IMR-90 (cell line): ENCODE measurements around the gene CDNF. TPM values are rescaled to one million over a fixed set of nuclear protein-coding genes. Genes with fewer than 3 reads are reported as not detected.

ENCODE experiments used
- ATAC-seq: fragments of 200-7000 bp; cut with Tn5 transposase; 2 replicates; pipeline ENCODE4 v1.9.1; 2020; ENCODE audit warnings: low read depth, mild to moderate bottlenecking, moderate library complexity
- BruUV-seq: library from RNA; stranded (reverse); fragments of 400-500 nt; replicated peaks from 2 replicates; lab custom pipeline; 2021; lab: Mats Ljungman, UMichigan
- CTCF ChIA-PET: fragments of 300-600 bp; formaldehyde crosslinking; extraction: SDS; loops from one replicate; lab custom pipeline; 2021; ENCODE audit warnings: antibody characterized with exemption; lab: Yijun Ruan, JAX
- POLR2A ChIA-PET: fragments of 300-600 bp; sonication (Branson Sonifier 250); formaldehyde crosslinking; loops from one replicate; lab custom pipeline; 2022; ENCODE audit warnings: antibody characterized with exemption; ENCODE audit not compliant: unreplicated experiment; lab: Charles Lee
- DNase-seq: peaks from one replicate; pipeline ENCODE4 v3.0.0; 2013
- H2AFZ ChIP-seq: replicated peaks from 2 replicates; pipeline ENCODE3; 2013; ENCODE audit warnings: low read length, mild to moderate bottlenecking; ENCODE audit not compliant: poor library complexity
- H2AK5ac ChIP-seq: 2 replicates; pipeline ENCODE4 v1.6.1; 2013; ENCODE audit warnings: low read depth, low read length, inconsistent platforms
- H2AK9ac ChIP-seq: replicated peaks from 2 replicates; pipeline ENCODE3; 2013; ENCODE audit warnings: mild to moderate bottlenecking, low read depth, low read length, moderate library complexity; ENCODE audit not compliant: poor library complexity
- H2BK120ac ChIP-seq: 2 replicates; pipeline ENCODE4 v1.6.1; 2013; ENCODE audit warnings: low read depth, low read length, inconsistent platforms
- H2BK15ac ChIP-seq: 3 replicates; pipeline ENCODE4 v1.6.1; 2013; ENCODE audit warnings: low read depth, low read length, inconsistent platforms
- H2BK20ac ChIP-seq: 2 replicates; pipeline ENCODE4 v1.6.1; 2013; ENCODE audit warnings: low read depth, mild to moderate bottlenecking, inconsistent platforms, low read length, moderate library complexity
- H2BK5ac ChIP-seq: 2 replicates; pipeline ENCODE4 v1.6.1; 2013; ENCODE audit warnings: mild to moderate bottlenecking, low read depth, low read length, inconsistent platforms; ENCODE audit not compliant: poor library complexity, severe bottlenecking
- H3K14ac ChIP-seq: replicated peaks from 2 replicates; pipeline ENCODE4 v1.6.1; 2013; ENCODE audit warnings: low read depth, low read length, inconsistent platforms
- H3K18ac ChIP-seq: 2 replicates; pipeline ENCODE4 v1.6.1; 2013; ENCODE audit warnings: low read depth, low read length, control low read depth
- H3K23ac ChIP-seq: 2 replicates; pipeline ENCODE4 v1.6.1; 2013; ENCODE audit warnings: low read depth, low read length, inconsistent platforms
- H3K27ac ChIP-seq: 2 replicates; pipeline ENCODE4 v1.5.1; 2013; ENCODE audit warnings: mild to moderate bottlenecking, control low read depth, low read length; ENCODE audit not compliant: insufficient read depth
- H3K27me3 ChIP-seq: 2 replicates; pipeline ENCODE4 v1.6.1; 2013; ENCODE audit warnings: low read length; ENCODE audit not compliant: control insufficient read depth, insufficient read depth
- H3K36me3 ChIP-seq: 2 replicates; pipeline ENCODE4 v1.6.1; 2013; ENCODE audit warnings: low read length, mixed read lengths; ENCODE audit not compliant: control insufficient read depth, insufficient read depth
- H3K4ac ChIP-seq: 2 replicates; pipeline ENCODE4 v1.6.1; 2013; ENCODE audit warnings: low read depth, low read length, inconsistent platforms
- H3K4me1 ChIP-seq: 2 replicates; pipeline ENCODE4 v1.6.1; 2013; ENCODE audit warnings: low read length, mixed read lengths; ENCODE audit not compliant: control insufficient read depth, insufficient read depth
- H3K4me2 ChIP-seq: 2 replicates; pipeline ENCODE4 v1.6.1; 2013; ENCODE audit warnings: low read depth, mild to moderate bottlenecking, control low read depth, low read length, moderate library complexity
- H3K4me3 ChIP-seq: 2 replicates; pipeline ENCODE4 v1.5.1; 2013; ENCODE audit warnings: low read depth, mild to moderate bottlenecking, control low read depth, low read length, moderate library complexity; ENCODE audit not compliant: insufficient read depth
- H3K56ac ChIP-seq: 2 replicates; pipeline ENCODE4 v1.6.1; 2013; ENCODE audit warnings: low read length, inconsistent platforms; ENCODE audit not compliant: insufficient read depth; ENCODE audit errors: extremely low read depth
- H3K79me1 ChIP-seq, 2 experiments: 2 replicates each; pipeline ENCODE4 v1.6.1; 2013; ENCODE audit warnings: low read length in 2 of 2, inconsistent platforms in 1 of 2, low read depth in 1 of 2
- H3K9ac ChIP-seq: 2 replicates; pipeline ENCODE4 v1.6.1; 2013; ENCODE audit warnings: low read depth, low read length, control low read depth
- H3K9me1 ChIP-seq: 2 replicates; pipeline ENCODE4 v1.6.1; 2013; ENCODE audit warnings: low read length, inconsistent platforms; ENCODE audit not compliant: insufficient read depth
- H3K9me3 ChIP-seq: 2 replicates; pipeline ENCODE4 v1.6.1; 2013; ENCODE audit warnings: low read length; ENCODE audit not compliant: control insufficient read depth, insufficient read depth
- H4K20me1 ChIP-seq: 2 replicates; pipeline ENCODE4 v1.6.1; 2013; ENCODE audit warnings: low read length, inconsistent platforms; ENCODE audit not compliant: insufficient read depth
- H4K5ac ChIP-seq: 2 replicates; pipeline ENCODE4 v1.6.1; 2013; ENCODE audit warnings: mild to moderate bottlenecking, low read depth, low read length, control low read depth
- H4K8ac ChIP-seq, 2 experiments: 2 replicates each; pipeline ENCODE4 v1.6.1; 2013; ENCODE audit warnings: low read depth in 2 of 2, low read length in 2 of 2, control low read depth in 1 of 2, inconsistent platforms in 1 of 2
- H4K91ac ChIP-seq: 2 replicates; pipeline ENCODE4 v1.6.1; 2013; ENCODE audit warnings: low read depth, low read length, inconsistent platforms; ENCODE audit not compliant: insufficient read depth
- BHLHE40 ChIP-seq: fragments of 150-350 bp; IDR thresholded peaks from 2 replicates; pipeline ENCODE4 v1.6.1; 2016; ENCODE audit warnings: mild to moderate bottlenecking, low read depth, low read length
- CEBPB ChIP-seq: IDR thresholded peaks from 2 replicates; pipeline ENCODE4 v1.6.1; 2012; ENCODE audit warnings: low read depth, low read length, improper control_type of control experiment
- CHD1 ChIP-seq: IDR thresholded peaks from 2 replicates; pipeline ENCODE4 v1.6.1; 2012; ENCODE audit warnings: low read depth, low read length, improper control_type of control experiment
- FOS ChIP-seq: fragments of 150-350 bp; IDR thresholded peaks from 2 replicates; pipeline ENCODE4 v1.6.1; 2016; ENCODE audit warnings: low read depth, low read length
- MAFK ChIP-seq: IDR thresholded peaks from 2 replicates; pipeline ENCODE4 v1.6.1; 2012; ENCODE audit warnings: low read depth, low read length, improper control_type of control experiment
- MAZ ChIP-seq: IDR thresholded peaks from 2 replicates; pipeline ENCODE4 v1.6.1; 2012; ENCODE audit warnings: low read depth, mild to moderate bottlenecking, low read length, improper control_type of control experiment, moderate library complexity, borderline replicate concordance
- MXI1 ChIP-seq: IDR thresholded peaks from 2 replicates; pipeline ENCODE4 v1.6.1; 2012; ENCODE audit warnings: low read depth, mild to moderate bottlenecking, low read length, moderate library complexity, borderline replicate concordance
- NFE2L2 ChIP-seq: fragments of 150-350 bp; IDR thresholded peaks from 2 replicates; pipeline ENCODE4 v1.6.1; 2016; ENCODE audit warnings: low read depth, mild to moderate bottlenecking, low read length
- POLR2A ChIP-seq: IDR thresholded peaks from 2 replicates; pipeline ENCODE4 v1.6.1; 2012; ENCODE audit warnings: mild to moderate bottlenecking, low read depth, low read length
- RAD21 ChIP-seq: IDR thresholded peaks from 2 replicates; pipeline ENCODE4 v1.6.1; 2012; ENCODE audit warnings: low read length, improper control_type of control experiment
- RCOR1 ChIP-seq: IDR thresholded peaks from 2 replicates; pipeline ENCODE4 v1.6.1; 2012; ENCODE audit warnings: mild to moderate bottlenecking, low read length, improper control_type of control experiment; ENCODE audit not compliant: insufficient replicate concordance
- WGBS, 2 experiments: methylation state at CpG; one replicate each; pipeline versions ENCODE4 v1.1.5 to v1.1.7; 2013; ENCODE audit warnings: missing lambda C conversion rate in 2 of 2; ENCODE audit not compliant: insufficient read length in 1 of 2; ENCODE audit errors: extremely low coverage in 2 of 2; 5-methylcytosine and 5-hydroxymethylcytosine counted together
- dilution Hi-C: fragments of 300-500 bp; cut with HindIII; formaldehyde crosslinking; loops from one replicate; pipeline ENCODE4 v1.14.3; 2018; ENCODE audit warnings: low sequenced_read_pairs; ENCODE audit not compliant: unreplicated experiment
- in situ Hi-C: fragments of 300-500 bp; cut with MboI; formaldehyde crosslinking; loops from 3 replicates; pipeline ENCODE4 v1.14.3; 2019; ENCODE audit warnings: low sequenced_read_pairs, inconsistent platforms, mixed read lengths
- intact Hi-C: fragments of 100-400 bp; cut with micrococcal nuclease; formaldehyde crosslinking; loops from 2 replicates; pipeline ENCODE4 v1.10.0; 2022
- polyA plus RNA-seq, 3 experiments: library from polyadenylated mRNA; depleted of rRNA; stranded (reverse); fragments of >200 nt; gene quantifications; 2 replicates each; pipeline ENCODE4 v1.2.3, GENCODE V29; 2012; ENCODE audit warnings: low replicate concordance in 1 of 3
- total RNA-seq: library from RNA; depleted of rRNA; stranded (reverse); fragments of >200 nt; gene quantifications from 2 replicates; pipeline ENCODE4 v1.2.3, GENCODE V29; 2012
- TF ChIP-seq, protein P1 (sequence below): fragments of 150-350 bp; IDR thresholded peaks from 2 replicates; pipeline ENCODE4 v1.6.1; 2017; ENCODE audit warnings: mild to moderate bottlenecking, antibody characterized with exemption, low read length, low read depth
- TF ChIP-seq, protein P2 (sequence below): conservative IDR thresholded peaks from 2 replicates; pipeline ENCODE4 v1.5.1; 2012; ENCODE audit warnings: mild to moderate bottlenecking, low read depth, low read length, improper control_type of control experiment
- TF ChIP-seq, protein P3 (sequence below): fragments of 150-350 bp; IDR thresholded peaks from 2 replicates; pipeline ENCODE4 v1.6.1; 2016; ENCODE audit warnings: low read depth, mild to moderate bottlenecking, low read length, moderate library complexity, borderline replicate concordance

CDNF gene
- total and polyA plus RNA-seq, 2 of the 4 experiments (the other 2 are of a cell fraction): 0.72 to 1.3 TPM

DNA sequence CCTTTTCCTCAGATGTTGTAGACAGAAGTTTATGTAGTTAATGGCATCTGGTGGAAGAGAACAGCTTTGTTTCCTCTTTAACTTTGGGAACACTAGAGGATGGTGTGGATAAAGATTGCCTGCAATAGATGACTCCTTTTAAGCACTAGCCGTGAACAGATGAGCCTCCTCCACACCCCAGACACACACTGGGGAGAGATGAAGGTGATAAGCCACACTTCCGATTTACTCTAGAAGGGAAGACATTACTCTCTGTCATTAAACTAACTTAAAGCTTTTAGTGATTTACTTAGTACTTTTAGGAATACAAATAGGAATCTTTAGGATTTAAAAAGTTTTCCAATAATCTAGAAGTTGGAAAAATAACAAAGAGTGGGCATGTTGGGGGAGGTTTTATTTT is 7.1 kb upstream of the CDNF start:
- dilution Hi-C loops: no loop called here
- ChIA-PET CTCF (interaction anchor here (0.6 kb wide), 1 partner anchor 233 kb away, joined by 3 read pairs; no protein-coding TSS in a partner anchor), POLR2A (no interaction called here)
- Histone ChIP-seq H4K91ac (no peak overlapping the region), H2BK5ac (no peak overlapping the region), H2BK20ac (no peak overlapping the region), H2AFZ (no peak overlapping the region), H3K9me3 (no peaks in the 10 kb centered on the region), H4K8ac (no peak overlapping the region), H3K27me3 (no peaks in the 10 kb centered on the region), H3K23ac (no peak overlapping the region), H3K9ac (no peak overlapping the region), H2AK5ac (no peak overlapping the region), H3K9me1 (no peaks in the 10 kb centered on the region), H2BK120ac (no peak overlapping the region), H2AK9ac (no peak overlapping the region), H3K36me3 (peaks cover 31% of the 10 kb centered on the region), H3K4ac (no peak overlapping the region), H3K56ac (no peak overlapping the region), H3K4me3 (no peak overlapping the region), H3K4me1 (no peaks in the 10 kb centered on the region), H3K4me2 (no peak overlapping the region), H3K14ac (no peak overlapping the region), H3K27ac (no peak overlapping the region), H4K20me1 (no peaks in the 10 kb centered on the region), H4K5ac (no peak overlapping the region), H3K79me1 (peaks cover 25 to 27% of the 10 kb centered on the region in 2 experiments), H3K18ac (no peak overlapping the region), H2BK15ac (no peak overlapping the region)
- no peak for TF ChIP-seq MXI1
- TF ChIP-seq MAZ: no peak
- TF ChIP-seq, protein P1, sequence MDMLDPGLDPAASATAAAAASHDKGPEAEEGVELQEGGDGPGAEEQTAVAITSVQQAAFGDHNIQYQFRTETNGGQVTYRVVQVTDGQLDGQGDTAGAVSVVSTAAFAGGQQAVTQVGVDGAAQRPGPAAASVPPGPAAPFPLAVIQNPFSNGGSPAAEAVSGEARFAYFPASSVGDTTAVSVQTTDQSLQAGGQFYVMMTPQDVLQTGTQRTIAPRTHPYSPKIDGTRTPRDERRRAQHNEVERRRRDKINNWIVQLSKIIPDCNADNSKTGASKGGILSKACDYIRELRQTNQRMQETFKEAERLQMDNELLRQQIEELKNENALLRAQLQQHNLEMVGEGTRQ: no peak
- TF ChIP-seq, protein P2, sequence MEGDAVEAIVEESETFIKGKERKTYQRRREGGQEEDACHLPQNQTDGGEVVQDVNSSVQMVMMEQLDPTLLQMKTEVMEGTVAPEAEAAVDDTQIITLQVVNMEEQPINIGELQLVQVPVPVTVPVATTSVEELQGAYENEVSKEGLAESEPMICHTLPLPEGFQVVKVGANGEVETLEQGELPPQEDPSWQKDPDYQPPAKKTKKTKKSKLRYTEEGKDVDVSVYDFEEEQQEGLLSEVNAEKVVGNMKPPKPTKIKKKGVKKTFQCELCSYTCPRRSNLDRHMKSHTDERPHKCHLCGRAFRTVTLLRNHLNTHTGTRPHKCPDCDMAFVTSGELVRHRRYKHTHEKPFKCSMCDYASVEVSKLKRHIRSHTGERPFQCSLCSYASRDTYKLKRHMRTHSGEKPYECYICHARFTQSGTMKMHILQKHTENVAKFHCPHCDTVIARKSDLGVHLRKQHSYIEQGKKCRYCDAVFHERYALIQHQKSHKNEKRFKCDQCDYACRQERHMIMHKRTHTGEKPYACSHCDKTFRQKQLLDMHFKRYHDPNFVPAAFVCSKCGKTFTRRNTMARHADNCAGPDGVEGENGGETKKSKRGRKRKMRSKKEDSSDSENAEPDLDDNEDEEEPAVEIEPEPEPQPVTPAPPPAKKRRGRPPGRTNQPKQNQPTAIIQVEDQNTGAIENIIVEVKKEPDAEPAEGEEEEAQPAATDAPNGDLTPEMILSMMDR: no peak
- TF ChIP-seq NFE2L2: no peak
- no peak for TF ChIP-seq RAD21
- no peak for TF ChIP-seq BHLHE40
- TF ChIP-seq CHD1: no peak
- no peak for TF ChIP-seq FOS
- no peak for TF ChIP-seq CEBPB
- TF ChIP-seq MAFK: no peak
- no peak for TF ChIP-seq RCOR1
- TF ChIP-seq, protein P3, sequence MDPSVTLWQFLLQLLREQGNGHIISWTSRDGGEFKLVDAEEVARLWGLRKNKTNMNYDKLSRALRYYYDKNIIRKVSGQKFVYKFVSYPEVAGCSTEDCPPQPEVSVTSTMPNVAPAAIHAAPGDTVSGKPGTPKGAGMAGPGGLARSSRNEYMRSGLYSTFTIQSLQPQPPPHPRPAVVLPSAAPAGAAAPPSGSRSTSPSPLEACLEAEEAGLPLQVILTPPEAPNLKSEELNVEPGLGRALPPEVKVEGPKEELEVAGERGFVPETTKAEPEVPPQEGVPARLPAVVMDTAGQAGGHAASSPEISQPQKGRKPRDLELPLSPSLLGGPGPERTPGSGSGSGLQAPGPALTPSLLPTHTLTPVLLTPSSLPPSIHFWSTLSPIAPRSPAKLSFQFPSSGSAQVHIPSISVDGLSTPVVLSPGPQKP: no peak
- no peak for TF ChIP-seq POLR2A
- DNase-seq: no peak
- no TSS peak for BruUV-seq
- ATAC-seq: no peak
- no CpG with 5 or more reads among the region's 2 CpGs for WGBS, 2 experiments
- intact Hi-C loops: no loop called here
- in situ Hi-C loops: no loop called here
